Pons (tissue), 1 donor: ENCODE results near the gene TEKT5.

Experiments
- DNase-seq: peaks from one replicate; pipeline ENCODE4 v3.0.0-alpha.2; 2016; ENCODE audit warnings: low spot score

TEKT5 gene

GRCh38 chr16:10610499-10611184, 84.1 kb downstream of the TEKT5 start:
- no peak for DNase-seq

- no peak for DNase-seq
Observed at GRCh38 chr16:10609402-10609774, 85.3 kb downstream of the TEKT5 start.

- no peak for DNase-seq
Observed at GRCh38 chr16:10608687-10609401, 85.9 kb downstream of the TEKT5 start.

DNA sequence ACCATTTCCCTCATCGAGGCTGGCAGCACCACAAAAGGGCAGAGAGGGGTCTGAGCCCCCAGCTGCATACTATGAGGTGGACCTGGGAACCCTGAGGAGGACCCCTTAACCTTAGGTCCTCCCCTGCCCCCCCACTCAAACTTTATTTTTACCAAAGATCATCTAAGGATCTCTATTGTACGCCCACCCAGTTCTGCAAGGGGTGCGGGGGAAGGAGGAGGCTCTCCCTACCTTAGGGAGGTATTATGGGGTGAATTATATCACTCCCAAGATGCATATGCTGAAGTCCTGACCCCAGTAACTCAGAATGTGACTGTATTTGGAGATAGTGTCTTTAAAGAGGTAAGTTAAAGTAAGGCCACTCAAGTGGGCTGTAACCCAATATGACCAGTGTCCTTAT, 87.6 kb downstream of the TEKT5 start:
- DNase-seq, result no peak

GRCh38 chr16:10606607-10607006, 88.1 kb downstream of the TEKT5 start:
- no peak for DNase-seq

- DNase-seq, result no peak
Observed at GRCh38 chr16:10605636-10606035, 89.1 kb downstream of the TEKT5 start.

GRCh38 chr16:10601444-10602408, 93.0 kb downstream of the TEKT5 start:
- no peak for DNase-seq

- DNase-seq, result no peak
Observed at GRCh38 chr16:10600782-10601443, 93.8 kb downstream of the TEKT5 start.

- DNase-seq, result no peak
Observed at GRCh38 chr16:10599626-10600025, 95.1 kb downstream of the TEKT5 start.

- no peak for DNase-seq
Observed at GRCh38 chr16:10598157-10598556, 96.6 kb downstream of the TEKT5 start.

- no peak for DNase-seq
Observed at GRCh38 chr16:10597187-10597601, 97.5 kb downstream of the TEKT5 start.

- no peak for DNase-seq
Observed at GRCh38 chr16:10594312-10594950, 100.3 kb downstream of the TEKT5 start.

DNA sequence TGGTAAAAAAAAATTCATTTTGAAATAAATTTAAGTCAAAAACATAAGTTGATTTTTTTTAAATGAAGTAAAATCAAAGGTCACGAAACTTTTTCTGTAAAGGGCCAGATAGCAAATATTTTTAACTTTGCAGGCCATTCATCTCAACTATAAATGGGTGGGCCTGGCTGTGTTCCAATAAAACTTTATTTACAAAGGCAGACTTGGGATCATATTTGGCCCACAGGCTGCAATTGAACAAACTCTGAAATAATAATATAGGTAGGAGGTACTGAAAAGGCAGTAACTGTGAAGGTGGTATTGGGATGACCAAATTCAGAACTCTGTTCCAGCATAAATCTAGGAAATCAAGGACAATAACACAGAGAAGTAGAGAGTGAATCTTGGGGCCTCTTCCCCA, 102.1 kb downstream of the TEKT5 start:
- no peak for DNase-seq

- DNase-seq, result no peak
Observed at GRCh38 chr16:10590342-10590741, 104.4 kb downstream of the TEKT5 start.

DNA sequence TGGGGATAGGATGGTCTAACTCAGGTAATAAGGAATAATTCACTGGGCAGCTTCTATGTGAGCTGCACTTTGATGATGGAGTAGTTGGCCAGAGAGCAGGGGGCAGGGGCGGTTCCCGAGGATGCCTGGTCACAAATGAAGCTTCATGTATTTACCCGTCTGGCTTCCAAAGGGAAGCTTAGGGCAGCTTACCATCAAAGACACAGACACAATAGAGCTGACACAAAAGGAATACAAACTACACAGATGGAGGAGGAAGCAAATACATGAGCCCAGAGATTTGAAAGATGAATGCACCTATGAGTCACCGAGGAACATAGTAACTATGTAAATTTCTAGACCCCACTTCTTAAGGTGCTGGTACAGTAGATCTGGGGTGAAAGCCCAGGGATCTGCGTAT, 105.6 kb downstream of the TEKT5 start:
- DNase-seq, result no peak

DNA sequence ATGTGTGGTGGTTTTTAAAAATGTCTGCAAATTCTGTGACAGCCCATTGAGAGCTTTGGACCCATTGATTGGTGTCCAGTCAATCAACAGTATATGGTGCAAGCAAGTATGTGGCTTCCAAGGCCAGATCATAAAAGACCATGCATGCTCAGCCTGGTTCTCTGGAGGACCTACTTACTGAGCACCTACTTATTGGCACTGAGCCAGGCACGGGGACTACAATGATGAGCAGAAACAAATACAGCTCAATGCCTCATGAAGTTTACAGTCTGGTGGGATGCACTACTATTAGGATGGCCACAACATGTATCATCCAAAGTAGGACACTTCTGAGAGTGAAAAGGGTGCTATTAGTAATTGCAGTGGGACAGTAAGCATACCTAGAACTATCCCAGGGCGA, 107.1 kb downstream of the TEKT5 start:
- DNase-seq, result no peak

DNA sequence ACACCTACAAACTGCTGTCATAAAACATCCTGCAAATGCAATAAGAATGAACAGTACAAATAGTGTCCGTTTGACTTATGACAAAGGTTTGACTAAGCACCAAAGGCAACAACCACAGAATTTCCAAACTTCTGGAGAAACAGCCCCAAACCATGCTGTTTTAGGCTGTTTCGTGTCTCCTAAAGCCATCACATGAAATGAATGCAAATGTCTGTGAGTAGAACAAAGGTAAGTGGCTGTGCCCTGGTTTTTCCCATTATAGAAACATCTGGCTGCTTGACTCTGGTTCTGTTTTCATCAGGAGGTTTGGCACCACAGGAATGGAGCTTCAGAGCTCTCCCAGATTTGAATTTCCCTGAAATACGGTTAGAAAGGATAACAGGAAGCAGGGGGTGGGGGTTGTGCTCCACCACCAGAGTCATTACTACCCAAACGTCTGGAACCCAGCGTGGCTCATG, 109.7 kb downstream of the TEKT5 start:
- DNase-seq, result no peak

- no peak for DNase-seq
Observed at GRCh38 chr16:10583269-10583668, 111.5 kb downstream of the TEKT5 start.

GRCh38 chr16:10581507-10581906, 113.2 kb downstream of the TEKT5 start:
- no peak for DNase-seq

GRCh38 chr16:10580883-10581247, 113.9 kb downstream of the TEKT5 start:
- no peak for DNase-seq
